GM21576 (cell line): ENCODE data around the gene SPEN.
A peak's percentile ranks its signal among the peaks of the same experiment; 100 is the strongest.

Experiments
- ATAC-seq: cut with Tn5 transposase; IDR thresholded peaks from one replicate; pipeline ENCODE4 v1.9.1; 2021; ENCODE audit warnings: mild to moderate bottlenecking, moderate library complexity; ENCODE audit not compliant: unreplicated experiment

SPEN gene

DNA sequence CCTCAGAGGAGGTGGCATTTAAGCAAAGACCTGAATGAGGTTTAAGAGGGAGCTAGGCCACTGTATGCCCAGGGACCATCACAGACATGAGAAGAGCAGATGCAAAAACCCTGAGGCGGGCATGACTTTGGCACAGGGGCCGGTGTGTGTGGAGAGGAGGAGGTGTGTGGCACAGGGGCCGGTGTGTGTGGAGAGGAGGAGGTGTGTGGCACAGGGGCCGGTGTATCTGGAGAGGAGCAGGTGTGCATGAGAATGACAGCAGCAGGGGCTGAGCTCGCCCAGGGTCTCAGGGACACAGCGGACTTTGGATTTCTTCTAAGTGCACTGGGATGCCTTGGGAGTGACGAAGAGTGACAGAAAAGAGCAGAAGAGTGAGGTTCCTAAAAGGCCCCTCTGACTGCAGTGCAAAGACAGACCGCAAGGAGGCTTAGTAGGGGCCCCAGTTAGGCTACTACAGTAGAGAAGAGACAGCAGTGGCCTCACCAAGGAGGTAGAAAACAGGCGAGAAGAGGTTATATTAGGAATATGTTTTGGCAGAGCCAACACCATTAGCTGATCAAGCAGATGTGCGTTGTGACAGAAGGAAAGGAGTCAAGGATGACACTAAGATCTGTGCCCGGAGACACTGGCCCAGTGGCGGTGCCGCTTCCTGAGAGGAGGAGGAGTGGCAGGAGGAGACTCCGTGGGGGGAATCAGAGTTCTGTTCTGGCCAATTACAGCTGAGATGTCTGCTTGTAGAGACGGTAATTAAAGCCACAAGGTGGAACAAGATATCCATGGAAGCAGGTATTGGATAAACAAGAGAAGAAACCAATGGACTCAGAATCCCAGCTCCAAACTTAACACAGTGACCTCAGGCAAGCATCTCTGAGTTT is 110.0 kb downstream of the SPEN start:
- ATAC-seq: no peak

DNA sequence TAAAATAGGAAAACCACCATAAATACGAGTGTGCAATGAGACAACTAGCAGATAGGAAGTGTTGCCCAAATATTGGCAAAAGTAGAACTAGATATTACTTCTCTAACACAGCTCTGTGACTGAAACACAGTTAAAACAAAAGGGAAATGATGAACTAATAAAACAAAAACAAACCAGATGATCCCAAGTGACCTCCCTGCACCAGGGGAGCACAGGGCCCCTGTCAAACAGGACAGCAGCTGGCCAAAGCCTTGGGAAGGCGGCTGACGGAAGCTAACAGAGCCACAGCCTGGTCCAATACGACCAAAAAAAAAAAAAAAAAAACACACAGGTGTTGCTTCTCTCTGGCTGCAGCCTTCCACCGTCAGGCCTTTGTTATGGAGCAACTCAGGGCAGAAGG is 110.6 kb downstream of the SPEN start:
- no peak for ATAC-seq

DNA sequence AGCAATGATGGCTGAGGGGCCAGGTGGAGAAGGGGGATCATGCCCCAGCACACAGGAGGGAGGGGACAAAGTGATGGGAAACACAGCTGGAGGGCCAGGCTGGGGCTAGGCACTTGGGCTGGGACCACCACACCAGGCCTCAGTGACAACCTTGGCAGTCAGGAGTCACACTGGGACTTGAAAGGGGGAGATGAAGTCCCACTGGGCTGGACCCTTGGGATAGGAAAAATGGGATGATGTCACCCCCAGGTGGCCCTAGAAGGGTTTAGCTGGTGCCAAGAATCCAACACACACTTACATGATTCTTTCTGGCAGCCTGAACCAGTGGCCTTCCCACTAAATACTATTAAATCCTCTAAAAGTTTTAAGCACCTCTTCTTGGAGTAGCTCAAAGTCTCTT is 111.3 kb downstream of the SPEN start:
- ATAC-seq: no peak

DNA sequence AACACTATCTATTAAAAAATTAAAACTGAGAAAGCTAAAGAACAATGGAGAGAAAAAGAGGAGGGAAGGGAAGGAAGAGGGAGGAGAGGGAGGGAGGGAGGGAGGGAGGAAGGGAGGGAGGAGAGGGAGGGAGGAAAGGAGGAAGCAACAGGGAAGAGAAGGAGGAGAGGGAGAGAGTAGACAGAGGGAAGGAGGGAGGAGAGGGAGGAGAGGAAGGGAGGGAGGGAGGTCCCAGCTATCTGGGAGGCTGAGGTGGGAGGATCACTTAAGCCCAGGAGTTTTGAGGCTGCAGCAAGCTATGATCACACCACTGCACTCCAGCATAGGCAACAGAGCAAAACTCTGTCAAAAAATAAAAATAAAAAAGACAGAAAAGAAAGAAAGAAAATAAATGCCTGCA is 111.9 kb downstream of the SPEN start:
- ATAC-seq: no peak

DNA sequence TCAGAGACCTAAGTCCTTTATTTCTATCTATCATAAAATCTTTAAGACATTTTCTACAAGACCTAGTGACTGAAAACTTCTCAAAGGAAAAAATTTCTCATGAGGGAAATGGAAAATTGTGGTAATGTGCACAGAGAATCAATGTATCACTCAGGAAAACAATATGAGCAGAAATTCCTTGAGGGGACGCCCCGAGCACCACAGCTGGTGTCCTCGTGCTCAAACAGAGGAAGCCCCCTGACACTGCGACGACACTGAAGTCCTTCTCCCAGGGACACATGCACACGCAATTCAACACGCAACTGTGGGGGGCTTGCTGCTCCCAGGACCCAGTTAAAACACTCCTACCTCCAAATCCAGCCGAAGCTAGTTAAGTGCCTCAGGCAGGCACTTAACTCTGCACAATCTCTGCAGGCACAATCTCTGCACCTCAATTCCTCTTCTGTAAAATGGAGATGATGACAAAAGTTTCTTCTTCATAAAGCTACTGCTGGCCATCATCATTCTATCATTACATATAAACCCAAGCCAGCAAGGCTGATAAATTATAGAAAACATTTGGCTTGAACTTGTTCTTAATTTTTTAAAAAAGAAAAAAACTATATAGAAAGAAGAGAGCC is 112.4 kb downstream of the SPEN start:
- ATAC-seq: no peak

DNA sequence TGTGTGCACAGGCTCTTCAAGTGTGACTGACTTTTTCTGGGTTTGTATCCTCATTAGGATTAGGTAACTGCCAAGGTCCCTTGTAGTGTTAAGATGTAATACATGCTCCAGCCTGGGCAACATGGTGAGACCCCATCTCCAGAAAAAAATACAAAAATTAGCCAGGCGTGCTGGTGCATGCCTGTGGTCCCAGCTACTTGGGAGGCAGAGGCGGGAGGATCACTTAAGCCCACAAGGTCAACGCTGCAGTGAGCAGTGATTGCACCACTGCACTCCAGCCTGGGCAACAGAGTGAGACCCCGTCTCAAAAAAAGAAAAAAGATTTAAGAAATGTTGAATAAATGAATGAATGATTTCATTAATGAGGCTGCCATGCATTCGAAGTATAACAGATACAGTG is 113.3 kb downstream of the SPEN start:
- no peak for ATAC-seq

DNA sequence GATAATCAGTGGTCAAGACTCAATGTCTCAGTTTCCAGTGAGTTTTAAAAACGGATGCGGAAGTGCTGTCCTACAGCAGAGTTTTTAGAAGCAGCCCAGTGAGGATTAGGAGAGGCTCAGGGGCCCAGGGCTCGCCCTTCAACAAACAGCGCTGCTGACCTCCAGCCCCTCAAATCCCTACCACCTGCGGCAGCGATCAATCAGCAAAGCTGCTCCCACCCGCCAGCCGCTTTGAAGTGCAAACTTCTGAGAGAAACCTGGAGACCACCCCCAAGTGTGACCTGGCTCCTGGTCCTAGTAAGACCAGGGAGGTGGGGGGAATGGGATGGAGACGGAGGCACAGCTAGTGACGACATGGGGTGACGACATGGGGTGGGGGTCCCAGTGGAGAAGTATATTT is 114.0 kb downstream of the SPEN start:
- no peak for ATAC-seq

DNA sequence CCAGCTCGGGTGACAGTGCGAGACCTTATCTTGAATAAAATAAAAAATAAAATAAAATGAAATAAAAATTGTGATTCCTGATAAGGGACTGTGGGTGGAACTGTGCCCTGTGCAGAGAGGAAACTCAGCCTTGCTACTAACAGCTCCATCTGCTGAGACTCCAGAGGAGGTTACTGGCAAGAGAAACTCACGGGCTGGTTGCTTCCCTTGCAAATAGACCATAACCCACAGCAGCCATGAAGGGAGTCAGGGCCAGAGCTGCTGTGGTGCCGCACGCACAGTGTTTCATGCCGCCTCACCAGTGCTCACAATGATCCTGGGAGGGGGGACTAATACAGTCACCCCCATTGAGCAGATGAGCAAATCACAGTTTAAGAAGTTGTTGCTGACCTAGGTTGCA is 114.7 kb downstream of the SPEN start:
- ATAC-seq: no peak

DNA sequence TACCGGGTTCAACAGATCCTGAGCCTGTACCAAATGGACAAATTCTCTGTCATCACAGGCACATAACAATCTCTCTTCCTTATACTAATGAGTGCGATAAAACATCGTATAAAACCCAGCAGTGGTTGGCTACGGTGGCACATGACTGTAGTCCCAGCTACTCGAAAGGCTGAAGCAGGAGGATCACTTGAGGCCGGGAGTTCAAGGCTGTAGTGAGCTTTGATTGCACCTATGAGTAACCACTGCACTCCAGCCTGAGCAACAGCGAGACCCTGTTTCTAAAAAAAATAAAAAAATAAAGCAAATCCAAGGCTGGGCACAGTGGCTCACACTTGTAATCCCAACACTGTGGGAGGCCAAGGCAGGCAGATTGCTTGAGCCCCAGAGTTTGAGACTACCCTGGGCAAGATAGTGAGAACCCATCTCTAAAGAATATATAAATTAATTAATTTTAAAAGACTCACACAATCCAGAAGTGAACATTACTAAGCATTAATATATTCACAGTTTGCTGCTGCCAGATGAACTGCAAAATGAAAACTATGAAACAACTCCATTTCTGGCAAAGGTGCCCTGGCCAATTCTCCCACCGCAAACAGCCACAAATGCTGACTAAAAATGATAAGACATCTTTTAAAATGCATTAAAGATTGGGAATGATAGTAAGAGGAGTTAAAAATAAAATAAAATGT is 115.3 kb downstream of the SPEN start:
- ATAC-seq: no peak

DNA sequence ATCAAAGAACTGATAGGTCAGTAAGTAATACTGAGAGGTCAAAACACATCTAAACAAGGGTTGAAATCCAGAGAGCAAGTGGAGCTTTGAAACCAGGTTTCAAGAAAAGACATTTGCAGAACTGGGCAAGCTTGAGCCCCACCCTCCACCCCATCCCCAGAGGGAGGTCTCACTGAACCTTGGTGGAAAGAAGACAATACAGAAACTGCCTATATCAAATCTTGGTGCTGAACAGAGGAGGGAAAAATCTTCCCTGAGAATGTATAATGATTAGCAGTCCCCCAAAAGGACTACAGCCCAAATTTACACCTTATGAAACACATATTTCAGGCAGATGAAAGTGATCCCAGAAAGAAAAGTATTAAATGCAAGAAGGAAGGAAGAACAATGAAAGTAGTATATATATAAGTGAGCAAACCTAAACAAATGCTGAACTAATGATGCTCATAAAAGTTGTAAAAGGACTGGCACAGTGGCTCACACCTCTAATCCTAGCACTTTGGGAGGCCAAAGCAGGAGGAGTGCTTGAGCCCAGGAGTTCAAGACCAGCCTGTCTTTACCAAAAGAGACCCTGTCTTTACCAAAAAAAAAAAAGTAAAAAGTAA is 116.0 kb downstream of the SPEN start:
- ATAC-seq: no peak

DNA sequence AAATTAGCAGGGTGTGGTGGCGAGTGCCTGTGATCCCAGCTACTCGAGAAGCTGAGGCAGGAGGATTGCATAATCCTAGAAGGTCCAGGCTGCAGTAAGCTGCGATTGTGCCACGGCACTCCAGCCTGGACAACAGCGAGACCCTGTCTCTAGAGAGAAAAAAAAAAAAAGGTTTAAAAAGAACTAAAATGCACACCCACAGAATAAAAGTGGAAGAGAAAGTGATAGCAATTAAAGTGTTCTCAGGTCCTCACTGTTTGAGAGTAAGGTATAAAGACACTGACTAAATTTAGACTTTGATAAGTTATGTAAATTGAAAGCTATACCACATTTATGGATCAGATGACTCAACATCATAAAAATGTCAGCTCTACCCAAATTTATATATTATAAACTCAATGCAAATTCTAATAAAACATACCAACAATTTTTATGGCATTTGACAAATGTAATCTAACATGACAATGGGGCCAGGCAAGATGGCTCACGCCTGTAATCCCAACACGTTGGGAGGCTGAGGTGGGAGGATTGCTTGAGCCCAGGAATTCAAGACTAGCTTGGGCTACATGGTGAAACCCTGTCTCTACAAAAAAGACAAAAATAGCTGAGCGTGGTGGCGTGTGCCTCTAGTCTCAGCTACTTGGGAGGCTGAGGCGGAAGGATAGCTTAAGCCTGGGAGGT is 116.6 kb downstream of the SPEN start:
- ATAC-seq: no peak

DNA sequence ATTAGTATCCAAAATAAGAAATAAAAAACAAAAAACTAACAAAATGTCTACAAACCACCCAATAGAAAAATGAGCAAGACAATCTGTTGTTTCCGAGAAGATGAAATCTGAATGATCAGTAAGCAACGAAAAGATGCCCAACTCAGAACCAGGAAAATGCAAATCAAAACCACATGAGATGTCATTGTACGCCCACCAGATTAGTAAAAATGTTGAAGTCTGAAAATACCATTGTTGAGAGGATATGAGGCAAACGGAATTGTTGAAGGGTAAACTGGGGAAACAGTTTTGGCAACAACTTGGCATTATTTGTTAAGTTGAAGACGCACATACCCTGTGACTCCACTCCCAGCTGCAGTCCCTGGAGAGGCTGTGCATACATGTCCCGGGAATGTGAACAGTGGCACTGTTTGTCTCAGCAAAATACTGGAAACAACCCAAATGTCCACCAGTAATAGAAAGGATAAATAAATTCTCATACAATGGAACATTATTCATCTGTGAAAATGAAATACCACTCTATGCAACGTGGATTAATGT is 117.8 kb downstream of the SPEN start:
- ATAC-seq: no peak

DNA sequence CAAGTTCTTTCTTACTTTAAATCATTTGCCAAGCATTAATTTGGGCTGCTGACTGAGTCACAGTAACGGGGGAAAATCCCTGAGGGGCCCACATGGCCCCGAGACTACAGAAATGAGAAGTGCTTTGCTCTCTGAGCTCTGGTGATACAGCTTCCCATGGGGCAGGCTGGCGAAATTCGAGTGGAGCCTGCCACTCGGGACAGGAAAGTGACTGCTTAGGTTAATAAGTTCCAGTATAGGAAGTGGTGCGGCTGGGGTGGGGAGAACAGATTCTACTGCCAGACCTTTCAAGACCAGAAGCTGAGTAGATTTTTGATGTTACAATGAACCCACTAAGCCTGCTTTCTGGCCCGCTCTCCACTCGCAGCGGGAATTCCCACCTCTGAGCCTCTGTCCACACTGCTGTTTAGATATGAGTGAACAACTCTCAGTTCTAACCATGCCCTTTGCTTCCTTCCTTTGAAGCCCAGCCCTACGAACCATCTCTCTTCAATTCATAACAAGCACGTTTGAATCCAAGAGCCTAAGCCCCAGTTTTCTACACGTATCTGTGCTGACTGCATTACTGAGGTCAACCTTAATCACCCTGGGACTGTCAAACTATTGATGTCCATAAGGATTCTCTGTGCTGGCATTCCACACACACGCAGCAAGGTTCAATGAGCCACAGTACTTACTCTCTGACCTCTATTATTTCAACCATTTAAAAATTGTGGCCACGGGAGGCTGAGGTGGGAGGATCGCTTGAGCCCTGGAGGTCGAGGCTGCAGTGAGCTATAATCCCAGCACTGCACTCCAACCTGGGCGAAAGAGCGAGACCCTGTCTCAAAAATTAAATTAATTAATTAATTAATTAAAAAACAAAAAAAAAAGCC is 118.8 kb downstream of the SPEN start:
- peak; percentile 66 for ATAC-seq

DNA sequence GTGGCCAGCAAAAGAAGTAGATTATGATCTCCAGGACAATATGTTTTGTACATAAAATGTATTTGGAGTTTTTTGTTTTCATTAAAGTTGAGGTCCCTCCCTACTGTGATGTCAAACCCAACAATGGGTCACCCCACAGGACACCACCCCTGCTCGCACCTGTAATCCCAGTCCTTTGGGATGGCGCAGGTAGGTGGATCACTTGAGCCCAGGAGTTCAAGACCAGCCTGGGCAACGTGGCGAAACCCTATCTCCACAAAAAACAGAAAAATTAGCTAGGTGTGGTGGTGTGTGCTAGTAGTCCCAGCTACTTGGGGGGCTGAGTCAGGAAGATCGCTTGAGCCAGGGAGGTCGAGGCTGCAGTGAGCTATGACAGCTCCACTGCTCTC is 119.4 kb downstream of the SPEN start:
- ATAC-seq: no peak

DNA sequence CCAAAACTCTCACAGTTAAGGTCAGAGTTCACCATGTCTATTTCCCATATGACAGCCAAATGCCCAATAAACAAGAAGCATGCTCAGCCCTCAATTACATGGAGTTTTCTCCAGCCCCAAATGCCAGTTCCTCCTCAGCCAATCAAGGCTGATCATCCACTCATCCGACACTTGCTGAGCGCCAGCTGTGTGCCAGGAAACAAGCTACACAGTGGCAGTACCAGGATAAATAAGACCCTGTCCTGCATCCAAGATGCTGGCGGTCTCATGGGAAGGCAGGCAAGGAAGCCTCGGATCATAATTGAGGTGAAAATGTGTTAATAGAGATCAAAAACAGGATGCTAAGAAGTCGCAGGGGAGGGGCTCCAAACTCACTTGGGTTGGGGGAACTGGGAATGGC is 120.7 kb downstream of the SPEN start:
- ATAC-seq: no peak

DNA sequence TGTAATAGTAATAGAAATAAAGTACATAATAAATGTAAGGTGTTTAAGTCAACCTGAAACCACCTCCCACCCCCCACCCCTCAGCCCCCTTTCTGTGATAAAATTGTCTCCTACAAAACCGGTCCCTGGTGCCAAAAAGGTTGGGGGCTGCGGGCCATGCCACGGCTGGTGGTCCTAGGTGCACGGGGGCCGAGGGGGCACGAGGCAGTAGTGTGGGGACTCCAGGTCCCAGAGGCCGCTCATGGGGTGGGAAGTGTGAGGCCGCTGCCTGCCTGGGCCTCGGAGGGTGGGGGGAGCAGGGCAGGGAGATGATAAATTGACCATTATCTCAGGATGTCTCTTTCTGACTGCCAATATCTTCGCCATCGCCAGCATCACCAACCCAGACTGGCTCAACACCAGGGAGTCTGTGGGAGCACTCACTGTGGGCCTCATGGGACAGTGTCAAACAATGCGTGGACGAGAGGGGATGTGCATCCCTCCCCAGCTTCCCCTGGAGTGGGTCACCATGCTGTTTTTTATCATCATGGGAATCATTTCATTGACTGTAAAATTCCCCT is 121.9 kb downstream of the SPEN start:
- no peak for ATAC-seq

DNA sequence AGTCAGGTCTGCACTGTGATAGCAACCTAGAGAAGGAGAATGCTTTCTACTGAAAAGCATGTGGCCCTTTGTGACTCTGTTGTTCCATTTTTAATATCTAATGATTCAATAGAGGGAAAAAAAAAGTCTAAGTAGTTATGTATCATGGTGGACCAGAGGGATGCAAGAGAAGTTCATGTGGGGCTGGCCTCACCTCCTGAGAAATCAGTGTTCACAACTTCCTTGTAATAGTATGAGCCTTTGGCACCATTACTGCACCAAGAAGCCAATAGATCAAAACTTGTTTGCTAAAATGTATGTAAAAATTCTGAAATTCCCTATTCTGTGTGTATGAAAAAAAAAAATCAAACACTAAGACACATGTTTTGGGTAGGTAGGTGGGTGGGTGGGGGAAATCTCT is 123.4 kb downstream of the SPEN start:
- no peak for ATAC-seq

DNA sequence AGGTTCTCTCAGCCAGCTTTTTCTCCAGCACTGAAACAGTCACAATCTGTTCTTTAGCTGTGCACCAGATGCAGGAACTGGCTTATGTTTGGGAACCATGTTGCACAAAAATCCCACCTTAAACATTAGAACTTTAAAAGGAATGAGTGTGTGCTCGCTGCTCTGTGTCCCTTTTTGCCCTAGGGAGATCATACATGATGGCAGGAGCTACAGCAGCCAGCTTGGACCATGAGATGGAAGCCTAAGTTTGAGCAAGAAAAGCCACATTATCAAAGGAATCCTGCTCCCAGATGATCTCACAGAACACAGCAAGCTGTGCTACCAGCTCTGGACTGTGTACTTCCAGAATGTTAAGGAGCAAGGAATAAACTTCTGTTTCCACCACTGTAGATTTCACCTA is 124.9 kb downstream of the SPEN start:
- no peak for ATAC-seq

DNA sequence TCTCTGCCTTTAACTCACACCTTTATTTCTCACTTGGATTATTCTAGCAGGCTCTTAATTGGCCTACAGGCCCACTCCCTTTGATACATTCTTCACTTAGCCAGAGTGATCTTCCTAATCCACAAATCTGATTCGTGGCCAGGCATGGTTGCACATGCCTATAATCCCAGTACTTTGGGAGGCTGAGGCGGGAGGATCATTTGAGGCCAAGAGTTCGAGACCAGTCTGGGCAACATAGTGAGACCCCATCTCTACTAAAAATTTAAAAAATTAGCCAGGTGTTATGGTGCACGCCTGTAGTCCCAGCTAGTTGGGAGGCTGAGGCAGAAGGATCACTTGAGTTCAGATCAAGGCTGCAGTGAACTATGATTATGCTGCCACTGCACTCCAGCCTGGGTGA is 126.3 kb downstream of the SPEN start:
- ATAC-seq: no peak

DNA sequence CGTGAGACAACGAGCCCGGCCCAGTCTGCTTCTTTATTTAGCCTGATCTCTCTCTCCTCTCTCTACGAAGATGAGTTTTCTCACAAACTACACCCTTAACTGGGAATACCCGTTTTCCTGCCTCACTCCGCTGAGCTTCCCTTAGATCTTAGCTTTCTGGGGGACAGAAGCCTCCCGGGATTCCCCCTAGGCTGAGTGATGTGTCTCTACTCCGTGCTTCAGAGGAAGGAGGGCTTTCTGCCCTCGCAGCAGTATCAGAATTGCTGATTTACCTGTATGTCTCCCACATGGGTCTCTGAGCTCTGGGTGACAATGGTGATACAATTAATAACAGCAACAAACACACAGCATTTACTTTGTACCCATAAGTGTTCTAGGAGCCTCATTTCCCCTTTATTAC is 127.3 kb downstream of the SPEN start:
- peak; percentile 29 for ATAC-seq
